Activated CD4-positive, alpha-beta T cell treated with anti-CD3 and anti-CD28 coated beads, Interleukin-2, amount 10 ng/mL, durations not matched to agents 24 days and 14 days (primary cell): ENCODE results near the gene NME3. TPM values are rescaled to one million over a fixed set of nuclear protein-coding genes. Genes with fewer than 3 reads are reported as not detected.
"Not testable (repeated sequence)": the region's sequence is repeated elsewhere in the genome, so short reads cannot be mapped to it uniquely, and the experiment has no call there.

ENCODE experiments used
- DNase-seq: peaks from one replicate; pipeline ENCODE4 v3.0.0; 2022
- H3K27ac Mint-ChIP-seq: one replicate; pipeline ENCODE4 v1.8.0; 2022; ENCODE audit warnings: mild to moderate bottlenecking, mixed read lengths
- H3K27me3 Mint-ChIP-seq: one replicate; pipeline ENCODE4 v1.8.0; 2022; ENCODE audit warnings: mixed read lengths
- H3K36me3 Mint-ChIP-seq: one replicate; pipeline ENCODE4 v1.8.0; 2022; ENCODE audit warnings: low read depth, mild to moderate bottlenecking, mixed read lengths
- H3K4me1 Mint-ChIP-seq: one replicate; pipeline ENCODE4 v1.8.0; 2021; ENCODE audit warnings: mixed read lengths
- H3K4me3 Mint-ChIP-seq: one replicate; pipeline ENCODE4 v1.8.0; 2022; ENCODE audit warnings: mild to moderate bottlenecking, moderate library complexity, mixed read lengths
- H3K9me3 Mint-ChIP-seq: one replicate; pipeline ENCODE4 v1.8.0; 2021; ENCODE audit warnings: mixed read lengths
- intact Hi-C: fragments of 100-400 bp; cut with micrococcal nuclease; formaldehyde crosslinking; loops from one replicate; pipeline ENCODE4 v1.15.1; 2023
- total RNA-seq: library from RNA; stranded (reverse); gene quantifications from 2 replicates; pipeline ENCODE4 v1.2.3, GENCODE V29; 2022

NME3 gene
- total RNA-seq, 1 donor from 2014 or later, result 50.0 TPM

GRCh38 chr16:1809281-1809801 is 38.0 kb upstream of the NME3 start:
- DNase-seq, result no peak
- Mint-ChIP-seq H3K4me1 (peaks cover 4% of the 10 kb centered on the region), H3K36me3 (peaks cover 16% of the 10 kb centered on the region), H3K9me3 (no peaks in the 10 kb centered on the region), H3K27me3 (no peaks in the 10 kb centered on the region), H3K27ac (no peak overlapping the region), H3K4me3 (no peak overlapping the region)
- intact Hi-C loops, result no loop called here

- H3K36me3 Mint-ChIP-seq, result peaks cover 16% of the 10 kb centered on the region
- H3K27ac Mint-ChIP-seq, result no peak overlapping the region
- DNase-seq, result no peak
- no peak overlapping the region for H3K4me3 Mint-ChIP-seq
- H3K27me3 Mint-ChIP-seq, result no peaks in the 10 kb centered on the region
- no peaks in the 10 kb centered on the region for H3K9me3 Mint-ChIP-seq
- intact Hi-C loops, result no loop called here
- peaks cover 4% of the 10 kb centered on the region for H3K4me1 Mint-ChIP-seq
These were observed 37.3 kb upstream of the NME3 start for GRCh38 chr16:1808691-1809090.

GRCh38 chr16:1807626-1808025 is 36.3 kb upstream of the NME3 start:
- Mint-ChIP-seq H3K9me3 (no peaks in the 10 kb centered on the region), H3K27me3 (no peaks in the 10 kb centered on the region), H3K27ac (no peak overlapping the region), H3K4me1 (no peaks in the 10 kb centered on the region), H3K4me3 (no peak overlapping the region), H3K36me3 (peaks cover 14% of the 10 kb centered on the region)
- no peak for DNase-seq
- intact Hi-C loops, result no loop called here

- H3K4me1 Mint-ChIP-seq, result no peaks in the 10 kb centered on the region
- H3K27ac Mint-ChIP-seq, result no peak overlapping the region
- H3K9me3 Mint-ChIP-seq, result peaks cover 14% of the 10 kb centered on the region
- no peaks in the 10 kb centered on the region for H3K27me3 Mint-ChIP-seq
- no peak overlapping the region for H3K4me3 Mint-ChIP-seq
- no peak for DNase-seq
- intact Hi-C loops, result no loop called here
- peaks cover 4% of the 10 kb centered on the region for H3K36me3 Mint-ChIP-seq
These were observed 29.4 kb upstream of the NME3 start for GRCh38 chr16:1800701-1801100.

GRCh38 chr16:1799263-1799662 is 27.9 kb upstream of the NME3 start:
- H3K4me1 Mint-ChIP-seq, intact Hi-C loops, H3K27me3 Mint-ChIP-seq, H3K27ac Mint-ChIP-seq, H3K36me3 Mint-ChIP-seq, DNase-seq, H3K4me3 Mint-ChIP-seq: not testable (repeated sequence)
- H3K9me3 Mint-ChIP-seq, result peaks cover 14% of the 10 kb centered on the region

GRCh38 chr16:1794908-1795666 is 23.7 kb upstream of the NME3 start:
- Mint-ChIP-seq H3K4me1 (no peaks in the 10 kb centered on the region), H3K27me3 (no peaks in the 10 kb centered on the region), H3K4me3 (no peak overlapping the region), H3K36me3 (peaks cover 2% of the 10 kb centered on the region), H3K27ac (no peak overlapping the region), H3K9me3 (peaks cover 7% of the 10 kb centered on the region)
- DNase-seq, result no peak
- intact Hi-C loops, result no loop called here

GRCh38 chr16:1794221-1794871 is 23.0 kb upstream of the NME3 start:
- intact Hi-C loops, result no loop called here
- peaks cover 2% of the 10 kb centered on the region for H3K36me3 Mint-ChIP-seq
- peaks cover 4% of the 10 kb centered on the region for H3K9me3 Mint-ChIP-seq
- no peaks in the 10 kb centered on the region for H3K4me1 Mint-ChIP-seq
- DNase-seq, result no peak
- H3K27ac Mint-ChIP-seq, result no peak overlapping the region
- no peaks in the 10 kb centered on the region for H3K27me3 Mint-ChIP-seq
- H3K4me3 Mint-ChIP-seq, result no peak overlapping the region

- DNase-seq, result no peak
- H3K27ac Mint-ChIP-seq, result no peak within 1 kb of the TSS
- no peak within 1 kb of the TSS for H3K4me3 Mint-ChIP-seq
- H3K4me1 Mint-ChIP-seq, result no peaks in the 10 kb centered on the region
- H3K36me3 Mint-ChIP-seq, result peaks cover 7% of the 10 kb centered on the region
- intact Hi-C loops, result no loop called here
- no peaks in the 10 kb centered on the region for H3K9me3 Mint-ChIP-seq
- no peaks in the 10 kb centered on the region for H3K27me3 Mint-ChIP-seq
These were observed 22.4 kb upstream of the NME3 start, which contains the start of gene IGFALS for GRCh38 chr16:1793578-1794220. IGFALS (minus strand) TSS chr16:1793705; CDS start chr16:1793652, 53 bp downstream.

- Mint-ChIP-seq H3K4me1 (no peaks in the 10 kb centered on the region), H3K36me3 (peaks cover 8% of the 10 kb centered on the region), H3K4me3 (no peak overlapping the region), H3K27me3 (no peaks in the 10 kb centered on the region), H3K27ac (no peak overlapping the region), H3K9me3 (no peaks in the 10 kb centered on the region)
- no peak for DNase-seq
- intact Hi-C loops, result no loop called here
These were observed 21.7 kb upstream of the NME3 start for GRCh38 chr16:1792836-1793577.

- intact Hi-C loops, result no loop called here
These were observed 20.8 kb upstream of the NME3 start for GRCh38 chr16:1791943-1792812.

GRCh38 chr16:1791256-1791942 is 20.1 kb upstream of the NME3 start:
- Mint-ChIP-seq H3K36me3 (peaks cover 6% of the 10 kb centered on the region), H3K4me1 (no peaks in the 10 kb centered on the region), H3K4me3 (no peak overlapping the region), H3K9me3 (no peaks in the 10 kb centered on the region), H3K27ac (no peak overlapping the region), H3K27me3 (no peaks in the 10 kb centered on the region)
- intact Hi-C loops, result no loop called here
- DNase-seq, result no peak

More at GRCh38 chr16:1791943-1792812, 20.8 kb upstream of the NME3 start:
- no peak for DNase-seq
- no peaks in the 10 kb centered on the region for H3K27me3 Mint-ChIP-seq
- no peaks in the 10 kb centered on the region for H3K9me3 Mint-ChIP-seq
- no peak overlapping the region for H3K4me3 Mint-ChIP-seq
- peaks cover 7% of the 10 kb centered on the region for H3K36me3 Mint-ChIP-seq
- H3K4me1 Mint-ChIP-seq, result no peaks in the 10 kb centered on the region
- H3K27ac Mint-ChIP-seq, result no peak overlapping the region

- DNase-seq, result no peak
- Mint-ChIP-seq H3K36me3 (peaks cover 6% of the 10 kb centered on the region), H3K4me3 (no peak overlapping the region), H3K27ac (no peak overlapping the region), H3K9me3 (no peaks in the 10 kb centered on the region), H3K4me1 (no peaks in the 10 kb centered on the region), H3K27me3 (no peaks in the 10 kb centered on the region)
- intact Hi-C loops, result no loop called here
These were observed 19.4 kb upstream of the NME3 start for GRCh38 chr16:1790611-1791255.
